ENCODE results near the gene FAM47E.

DNA sequence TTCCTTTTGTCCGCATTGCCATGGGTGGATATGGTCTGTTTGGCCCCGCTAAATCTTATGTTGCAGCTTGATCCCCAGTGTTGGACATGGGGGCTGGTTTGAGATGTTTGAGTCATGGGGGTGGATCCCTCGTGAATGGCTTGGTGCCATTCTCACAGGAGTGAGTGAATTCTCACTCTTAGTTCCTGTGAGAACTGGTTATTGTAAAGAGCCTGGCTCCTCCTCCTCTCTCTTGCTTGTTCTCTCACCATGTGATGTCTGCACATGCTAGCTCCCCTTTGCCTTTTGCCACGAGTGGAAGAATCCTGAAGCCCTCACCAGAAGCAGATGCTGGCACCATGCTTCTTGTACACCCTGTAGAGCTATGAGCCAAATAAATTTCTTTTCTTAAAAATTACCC lies 32.4 kb downstream of the FAM47E start:
- TF ChIP-seq, protein P1, sequence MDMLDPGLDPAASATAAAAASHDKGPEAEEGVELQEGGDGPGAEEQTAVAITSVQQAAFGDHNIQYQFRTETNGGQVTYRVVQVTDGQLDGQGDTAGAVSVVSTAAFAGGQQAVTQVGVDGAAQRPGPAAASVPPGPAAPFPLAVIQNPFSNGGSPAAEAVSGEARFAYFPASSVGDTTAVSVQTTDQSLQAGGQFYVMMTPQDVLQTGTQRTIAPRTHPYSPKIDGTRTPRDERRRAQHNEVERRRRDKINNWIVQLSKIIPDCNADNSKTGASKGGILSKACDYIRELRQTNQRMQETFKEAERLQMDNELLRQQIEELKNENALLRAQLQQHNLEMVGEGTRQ (IDR thresholded peaks at IDR 0.05; ENCODE audit: low read depth, low read length), result no peak
- TF ChIP-seq, protein P1 (CRISPR knock-in tag; IDR thresholded peaks at IDR 0.05; ENCODE audit: borderline replicate concordance), result no peak
- no peak for TF ChIP-seq NFE2 (CRISPR knock-in tag; IDR thresholded peaks at IDR 0.05)
- TF ChIP-seq, protein P2, sequence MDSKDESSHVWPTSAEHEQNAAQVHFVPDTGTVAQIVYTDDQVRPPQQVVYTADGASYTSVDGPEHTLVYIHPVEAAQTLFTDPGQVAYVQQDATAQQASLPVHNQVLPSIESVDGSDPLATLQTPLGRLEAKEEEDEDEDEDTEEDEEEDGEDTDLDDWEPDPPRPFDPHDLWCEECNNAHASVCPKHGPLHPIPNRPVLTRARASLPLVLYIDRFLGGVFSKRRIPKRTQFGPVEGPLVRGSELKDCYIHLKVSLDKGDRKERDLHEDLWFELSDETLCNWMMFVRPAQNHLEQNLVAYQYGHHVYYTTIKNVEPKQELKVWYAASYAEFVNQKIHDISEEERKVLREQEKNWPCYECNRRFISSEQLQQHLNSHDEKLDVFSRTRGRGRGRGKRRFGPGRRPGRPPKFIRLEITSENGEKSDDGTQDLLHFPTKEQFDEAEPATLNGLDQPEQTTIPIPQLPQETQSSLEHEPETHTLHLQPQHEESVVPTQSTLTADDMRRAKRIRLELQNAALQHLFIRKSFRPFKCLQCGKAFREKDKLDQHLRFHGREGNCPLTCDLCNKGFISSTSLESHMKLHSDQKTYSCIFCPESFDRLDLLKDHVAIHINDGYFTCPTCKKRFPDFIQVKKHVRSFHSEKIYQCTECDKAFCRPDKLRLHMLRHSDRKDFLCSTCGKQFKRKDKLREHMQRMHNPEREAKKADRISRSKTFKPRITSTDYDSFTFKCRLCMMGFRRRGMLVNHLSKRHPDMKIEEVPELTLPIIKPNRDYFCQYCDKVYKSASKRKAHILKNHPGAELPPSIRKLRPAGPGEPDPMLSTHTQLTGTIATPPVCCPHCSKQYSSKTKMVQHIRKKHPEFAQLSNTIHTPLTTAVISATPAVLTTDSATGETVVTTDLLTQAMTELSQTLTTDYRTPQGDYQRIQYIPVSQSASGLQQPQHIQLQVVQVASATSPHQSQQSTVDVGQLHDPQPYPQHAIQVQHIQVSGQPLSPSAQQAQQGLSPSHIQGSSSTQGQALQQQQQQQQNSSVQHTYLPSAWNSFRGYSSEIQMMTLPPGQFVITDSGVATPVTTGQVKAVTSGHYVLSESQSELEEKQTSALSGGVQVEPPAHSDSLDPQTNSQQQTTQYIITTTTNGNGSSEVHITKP (CRISPR knock-in tag; IDR thresholded peaks at IDR 0.05; ENCODE audit: low read depth), result no peak
- TF ChIP-seq ASH2L (IDR thresholded peaks at IDR 0.05; ENCODE audit: insufficient read length, low read depth, low read length), result no peak
- no peak for TF ChIP-seq YY1 (IDR thresholded peaks at IDR 0.05; ENCODE audit: insufficient read depth, insufficient replicate concordance, low read depth, low read length)
- TF ChIP-seq, protein P3, sequence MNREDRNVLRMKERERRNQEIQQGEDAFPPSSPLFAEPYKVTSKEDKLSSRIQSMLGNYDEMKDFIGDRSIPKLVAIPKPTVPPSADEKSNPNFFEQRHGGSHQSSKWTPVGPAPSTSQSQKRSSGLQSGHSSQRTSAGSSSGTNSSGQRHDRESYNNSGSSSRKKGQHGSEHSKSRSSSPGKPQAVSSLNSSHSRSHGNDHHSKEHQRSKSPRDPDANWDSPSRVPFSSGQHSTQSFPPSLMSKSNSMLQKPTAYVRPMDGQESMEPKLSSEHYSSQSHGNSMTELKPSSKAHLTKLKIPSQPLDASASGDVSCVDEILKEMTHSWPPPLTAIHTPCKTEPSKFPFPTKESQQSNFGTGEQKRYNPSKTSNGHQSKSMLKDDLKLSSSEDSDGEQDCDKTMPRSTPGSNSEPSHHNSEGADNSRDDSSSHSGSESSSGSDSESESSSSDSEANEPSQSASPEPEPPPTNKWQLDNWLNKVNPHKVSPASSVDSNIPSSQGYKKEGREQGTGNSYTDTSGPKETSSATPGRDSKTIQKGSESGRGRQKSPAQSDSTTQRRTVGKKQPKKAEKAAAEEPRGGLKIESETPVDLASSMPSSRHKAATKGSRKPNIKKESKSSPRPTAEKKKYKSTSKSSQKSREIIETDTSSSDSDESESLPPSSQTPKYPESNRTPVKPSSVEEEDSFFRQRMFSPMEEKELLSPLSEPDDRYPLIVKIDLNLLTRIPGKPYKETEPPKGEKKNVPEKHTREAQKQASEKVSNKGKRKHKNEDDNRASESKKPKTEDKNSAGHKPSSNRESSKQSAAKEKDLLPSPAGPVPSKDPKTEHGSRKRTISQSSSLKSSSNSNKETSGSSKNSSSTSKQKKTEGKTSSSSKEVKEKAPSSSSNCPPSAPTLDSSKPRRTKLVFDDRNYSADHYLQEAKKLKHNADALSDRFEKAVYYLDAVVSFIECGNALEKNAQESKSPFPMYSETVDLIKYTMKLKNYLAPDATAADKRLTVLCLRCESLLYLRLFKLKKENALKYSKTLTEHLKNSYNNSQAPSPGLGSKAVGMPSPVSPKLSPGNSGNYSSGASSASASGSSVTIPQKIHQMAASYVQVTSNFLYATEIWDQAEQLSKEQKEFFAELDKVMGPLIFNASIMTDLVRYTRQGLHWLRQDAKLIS (CRISPR knock-in tag; IDR thresholded peaks at IDR 0.05), result no peak
